ENCODE results near the gene GJD4.

Gene GJD4

DNA sequence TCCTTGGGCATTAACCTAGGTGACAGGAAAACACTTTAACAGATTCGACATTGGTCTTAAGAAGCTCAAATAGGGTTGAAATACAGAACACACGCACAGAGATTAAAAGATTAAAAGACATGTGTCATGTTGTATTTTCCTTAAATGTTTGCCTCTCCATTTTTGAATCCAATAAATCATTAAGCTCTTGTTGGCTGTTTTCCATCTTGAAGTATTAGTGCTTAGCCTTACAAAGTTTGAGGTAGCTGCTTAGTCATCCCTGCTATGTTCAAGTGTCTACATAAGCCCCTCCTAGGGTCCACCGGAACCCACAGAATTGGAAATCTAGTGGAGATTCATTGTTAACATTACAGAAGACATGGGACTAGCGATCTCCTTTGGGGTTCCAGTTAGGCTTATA lies 12.7 kb upstream of the GJD4 start:
- no peak for ATAC-seq

DNA sequence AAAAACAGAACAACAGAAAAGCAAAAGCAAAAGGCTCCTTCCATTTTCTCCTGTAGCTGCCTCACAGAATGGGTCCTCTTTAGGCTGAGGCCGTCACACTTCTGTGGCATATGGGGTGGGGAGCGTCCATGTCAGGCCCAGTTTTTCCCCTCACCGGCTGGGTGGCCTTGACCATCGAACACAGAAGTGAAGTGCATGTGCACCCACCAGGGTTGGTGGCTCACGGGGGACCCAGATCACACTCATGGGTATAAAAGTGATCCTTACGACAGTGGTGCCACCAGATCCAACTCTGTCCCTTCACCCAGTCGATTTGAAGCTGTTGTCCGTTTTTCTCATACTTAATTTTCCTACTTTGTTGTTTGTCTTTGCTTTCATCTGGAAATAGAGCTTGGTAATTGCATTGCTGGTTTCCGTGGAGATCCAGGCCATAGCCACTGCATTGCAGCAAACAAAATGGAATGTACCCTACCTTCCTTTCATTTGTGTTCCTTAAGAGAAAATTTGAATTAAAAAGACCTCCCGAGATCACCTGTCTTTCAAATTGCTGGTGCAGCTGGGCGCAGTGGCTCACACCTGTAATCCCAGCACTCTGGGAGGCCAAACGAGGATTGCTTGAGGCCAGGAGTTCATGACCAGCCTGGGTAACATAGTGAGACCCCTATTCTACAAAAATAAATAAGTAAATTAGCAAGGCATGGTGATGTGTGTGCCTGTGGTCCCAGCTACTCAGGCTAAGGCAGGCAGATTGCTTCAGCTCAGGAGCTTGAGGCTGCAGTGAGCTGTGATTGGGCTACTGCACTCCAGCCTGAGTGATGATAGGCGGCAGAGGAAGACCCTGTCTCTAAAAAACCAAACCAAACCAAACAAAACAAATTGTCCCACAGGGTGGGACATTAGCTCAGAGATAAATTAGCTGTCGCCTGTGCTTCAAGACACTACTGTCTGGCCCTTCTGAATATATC lies 10.7 kb upstream of the GJD4 start:
- H3K4me1 Mint-ChIP-seq: no peaks in the 10 kb centered on the region
- no peak overlapping the region for H3K4me3 Mint-ChIP-seq
- ATAC-seq (no peak), DNase-seq (no peak)
- H3K9me3 Mint-ChIP-seq: peaks cover 16% of the 10 kb centered on the region
- no peaks in the 10 kb centered on the region for H3K36me3 Mint-ChIP-seq (ENCODE audit: low read depth)
- H3K27me3 Mint-ChIP-seq: peaks cover 12% of the 10 kb centered on the region
- no peak overlapping the region for H3K27ac Mint-ChIP-seq

More for the DNA sequence above, 12.7 kb upstream of the GJD4 start:
- H3K4me1 Mint-ChIP-seq: no peaks in the 10 kb centered on the region
- H3K27ac Mint-ChIP-seq: no peak overlapping the region
- H3K4me3 Mint-ChIP-seq: no peak overlapping the region
- peaks cover 9% of the 10 kb centered on the region for H3K27me3 Mint-ChIP-seq
- no peaks in the 10 kb centered on the region for H3K36me3 Mint-ChIP-seq (ENCODE audit: low read depth)
- no peak for DNase-seq
- peaks cover 16% of the 10 kb centered on the region for H3K9me3 Mint-ChIP-seq

DNA sequence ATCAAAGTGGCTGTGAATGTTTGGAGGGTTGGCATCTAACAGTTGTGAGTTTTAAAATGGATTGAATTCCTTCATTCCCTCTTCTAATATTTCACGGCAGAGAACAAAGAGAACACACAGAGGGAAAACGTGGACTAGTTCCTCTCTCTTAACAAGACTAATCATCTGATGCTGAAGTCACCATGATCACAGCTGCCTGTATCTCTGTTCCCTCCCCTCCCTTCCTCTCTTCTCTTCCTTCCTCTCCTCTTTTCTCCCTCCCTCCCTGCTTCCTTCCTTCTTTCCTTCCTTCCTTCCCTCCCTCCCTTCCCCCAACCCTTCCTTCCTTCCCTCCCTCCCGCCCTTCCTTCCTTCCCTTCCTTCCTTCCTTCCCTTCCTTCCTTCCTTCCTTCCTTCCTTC lies 10.0 kb upstream of the GJD4 start:
- DNase-seq (no peak), ATAC-seq (no peak)
- Mint-ChIP-seq H3K4me3 (no peak overlapping the region), H3K27me3 (peaks cover 12% of the 10 kb centered on the region), H3K9me3 (peaks cover 16% of the 10 kb centered on the region), H3K4me1 (no peaks in the 10 kb centered on the region), H3K27ac (no peak overlapping the region), H3K36me3 (ENCODE audit: low read depth) (no peaks in the 10 kb centered on the region)

DNA sequence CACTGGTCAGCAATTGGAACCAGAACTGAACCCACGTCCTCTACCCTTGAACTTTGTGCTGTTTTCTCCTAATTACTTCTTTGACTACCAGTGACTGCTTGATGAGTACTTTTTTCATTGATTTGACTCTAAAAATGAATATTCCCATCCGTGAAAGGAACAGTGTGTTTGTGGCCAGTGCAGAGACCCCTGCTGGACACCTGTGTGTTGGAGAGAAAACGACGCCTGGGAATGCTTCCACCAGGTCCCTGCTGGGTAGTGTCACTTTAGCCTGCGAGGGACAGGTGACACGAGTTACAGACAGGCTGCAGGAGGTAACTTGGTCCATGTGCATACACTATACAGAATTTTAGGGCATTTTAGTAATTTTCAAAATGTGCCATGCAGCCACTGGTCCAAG lies 6.8 kb upstream of the GJD4 start:
- ATAC-seq (no peak), DNase-seq (no peak)
- Mint-ChIP-seq H3K4me1 (no peaks in the 10 kb centered on the region), H3K4me3 (no peak overlapping the region), H3K36me3 (ENCODE audit: low read depth) (no peaks in the 10 kb centered on the region), H3K27ac (no peak overlapping the region), H3K27me3 (peaks cover 17% of the 10 kb centered on the region), H3K9me3 (no peaks in the 10 kb centered on the region)

DNA sequence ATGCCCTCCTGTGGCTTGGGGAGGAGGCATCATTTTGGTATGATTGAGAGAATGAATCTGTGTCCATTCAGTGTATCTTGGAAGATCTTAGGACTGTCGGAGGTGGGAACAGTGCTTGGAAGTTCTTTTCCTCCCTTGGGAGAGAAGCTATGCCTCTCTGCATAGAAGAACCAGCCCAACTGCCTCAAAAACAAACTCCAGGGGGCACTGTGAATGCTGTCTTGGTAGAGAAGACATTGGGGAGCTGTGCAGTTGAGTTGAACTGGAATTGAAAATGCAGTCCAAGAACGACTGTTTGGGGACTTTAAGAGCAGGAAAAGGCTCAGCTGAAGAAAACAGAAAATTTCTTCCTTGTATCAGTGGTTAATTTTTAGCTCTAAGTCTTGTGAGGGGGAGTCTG lies 4.9 kb upstream of the GJD4 start:
- Mint-ChIP-seq H3K4me3 (no peak overlapping the region), H3K4me1 (no peaks in the 10 kb centered on the region), H3K27me3 (peaks cover 28% of the 10 kb centered on the region), H3K9me3 (no peaks in the 10 kb centered on the region), H3K27ac (no peak overlapping the region), H3K36me3 (ENCODE audit: low read depth) (no peaks in the 10 kb centered on the region)
- ATAC-seq: no peak
- no peak for DNase-seq

DNA sequence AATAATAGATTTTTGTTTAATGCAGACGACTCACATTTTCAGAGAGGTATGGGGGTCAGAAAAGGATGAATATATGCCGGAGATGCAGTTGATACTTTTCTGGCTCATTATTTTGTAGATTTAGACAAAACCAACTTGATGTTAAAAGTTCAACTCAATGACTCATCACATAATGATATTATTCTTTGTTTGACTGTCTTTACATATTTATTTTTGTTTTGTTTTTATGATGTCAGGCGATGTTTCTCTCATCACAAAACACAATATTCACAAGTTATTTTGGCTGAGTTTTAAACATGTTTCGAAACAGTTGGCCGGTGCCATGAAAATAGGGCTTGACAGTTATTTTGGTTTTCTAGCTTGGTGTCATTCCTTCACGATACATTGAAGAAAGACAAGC lies 1.3 kb downstream of the GJD4 start:
- H3K36me3 Mint-ChIP-seq (ENCODE audit: low read depth): no peaks in the 10 kb centered on the region
- H3K4me1 Mint-ChIP-seq: peaks cover 5% of the 10 kb centered on the region
- H3K9me3 Mint-ChIP-seq: peaks cover 3% of the 10 kb centered on the region
- H3K27ac Mint-ChIP-seq: no peak overlapping the region
- no peak overlapping the region for H3K4me3 Mint-ChIP-seq
- no peak for ATAC-seq
- H3K27me3 Mint-ChIP-seq: peaks cover 42% of the 10 kb centered on the region
- DNase-seq: no peak

DNA sequence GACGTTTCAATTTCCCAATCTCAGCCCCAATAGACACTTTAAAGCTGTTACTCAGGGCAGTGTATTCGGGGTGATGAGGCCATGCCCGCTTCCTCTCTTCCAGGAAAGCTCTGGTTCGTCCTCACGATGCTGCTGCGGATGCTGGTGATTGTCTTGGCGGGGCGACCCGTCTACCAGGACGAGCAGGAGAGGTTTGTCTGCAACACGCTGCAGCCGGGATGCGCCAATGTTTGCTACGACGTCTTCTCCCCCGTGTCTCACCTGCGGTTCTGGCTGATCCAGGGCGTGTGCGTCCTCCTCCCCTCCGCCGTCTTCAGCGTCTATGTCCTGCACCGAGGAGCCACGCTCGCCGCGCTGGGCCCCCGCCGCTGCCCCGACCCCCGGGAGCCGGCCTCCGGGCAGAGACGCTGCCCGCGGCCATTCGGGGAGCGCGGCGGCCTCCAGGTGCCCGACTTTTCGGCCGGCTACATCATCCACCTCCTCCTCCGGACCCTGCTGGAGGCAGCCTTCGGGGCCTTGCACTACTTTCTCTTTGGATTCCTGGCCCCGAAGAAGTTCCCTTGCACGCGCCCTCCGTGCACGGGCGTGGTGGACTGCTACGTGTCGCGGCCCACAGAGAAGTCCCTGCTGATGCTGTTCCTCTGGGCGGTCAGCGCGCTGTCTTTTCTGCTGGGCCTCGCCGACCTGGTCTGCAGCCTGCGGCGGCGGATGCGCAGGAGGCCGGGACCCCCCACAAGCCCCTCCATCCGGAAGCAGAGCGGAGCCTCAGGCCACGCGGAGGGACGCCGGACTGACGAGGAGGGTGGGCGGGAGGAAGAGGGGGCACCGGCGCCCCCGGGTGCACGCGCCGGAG lies 2.6 kb downstream of the GJD4 start:
- peak overlapping the region; percentile 67 for H3K4me3 Mint-ChIP-seq
- no peaks in the 10 kb centered on the region for H3K36me3 Mint-ChIP-seq (ENCODE audit: low read depth)
- peaks cover 42% of the 10 kb centered on the region for H3K27me3 Mint-ChIP-seq
- peak; percentile 54 for ATAC-seq
- peaks cover 5% of the 10 kb centered on the region for H3K4me1 Mint-ChIP-seq
- peaks cover 3% of the 10 kb centered on the region for H3K9me3 Mint-ChIP-seq
- peak; percentile 1 for DNase-seq
- no peak overlapping the region for H3K27ac Mint-ChIP-seq

DNA sequence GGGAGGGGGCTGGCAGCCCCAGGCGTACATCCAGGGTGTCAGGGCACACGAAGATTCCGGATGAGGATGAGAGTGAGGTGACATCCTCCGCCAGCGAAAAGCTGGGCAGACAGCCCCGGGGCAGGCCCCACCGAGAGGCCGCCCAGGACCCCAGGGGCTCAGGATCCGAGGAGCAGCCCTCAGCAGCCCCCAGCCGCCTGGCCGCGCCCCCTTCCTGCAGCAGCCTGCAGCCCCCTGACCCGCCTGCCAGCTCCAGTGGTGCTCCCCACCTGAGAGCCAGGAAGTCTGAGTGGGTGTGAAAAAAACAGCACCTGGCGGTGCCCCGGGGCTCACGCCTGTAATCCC lies 3.2 kb downstream of the GJD4 start:
- DNase-seq: no peak
- peaks cover 38% of the 10 kb centered on the region for H3K27me3 Mint-ChIP-seq
- no peak overlapping the region for H3K27ac Mint-ChIP-seq
- peaks cover 3% of the 10 kb centered on the region for H3K9me3 Mint-ChIP-seq
- H3K4me3 Mint-ChIP-seq: no peak overlapping the region
- no peaks in the 10 kb centered on the region for H3K36me3 Mint-ChIP-seq (ENCODE audit: low read depth)
- peaks cover 5% of the 10 kb centered on the region for H3K4me1 Mint-ChIP-seq
- ATAC-seq: peak; percentile 24

DNA sequence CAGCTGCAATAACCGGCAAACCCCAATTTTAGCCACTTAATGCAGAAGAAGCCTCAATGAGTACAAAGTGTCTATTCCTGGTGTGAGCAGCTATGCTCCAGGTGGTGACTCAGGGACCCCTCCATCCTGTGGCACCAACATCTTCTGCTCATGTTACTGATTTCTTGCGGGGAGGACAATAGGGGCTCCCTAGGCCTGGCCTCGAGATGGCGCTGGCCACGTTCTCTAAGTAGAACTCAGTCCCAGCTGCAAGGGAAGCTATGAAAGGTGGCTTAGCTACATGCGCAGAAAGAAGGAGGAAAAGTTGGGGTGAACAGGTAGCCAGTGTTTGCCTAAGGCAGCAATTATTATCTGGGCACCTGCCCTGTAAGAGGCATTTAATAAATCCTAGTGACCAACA lies 6.6 kb downstream of the GJD4 start:
- peaks cover 3% of the 10 kb centered on the region for H3K9me3 Mint-ChIP-seq
- H3K27ac Mint-ChIP-seq: no peak overlapping the region
- ATAC-seq (no peak), DNase-seq (no peak)
- H3K4me3 Mint-ChIP-seq: no peak overlapping the region
- H3K36me3 Mint-ChIP-seq (ENCODE audit: low read depth): no peaks in the 10 kb centered on the region
- peaks cover 5% of the 10 kb centered on the region for H3K4me1 Mint-ChIP-seq
- H3K27me3 Mint-ChIP-seq: peaks cover 42% of the 10 kb centered on the region

DNA sequence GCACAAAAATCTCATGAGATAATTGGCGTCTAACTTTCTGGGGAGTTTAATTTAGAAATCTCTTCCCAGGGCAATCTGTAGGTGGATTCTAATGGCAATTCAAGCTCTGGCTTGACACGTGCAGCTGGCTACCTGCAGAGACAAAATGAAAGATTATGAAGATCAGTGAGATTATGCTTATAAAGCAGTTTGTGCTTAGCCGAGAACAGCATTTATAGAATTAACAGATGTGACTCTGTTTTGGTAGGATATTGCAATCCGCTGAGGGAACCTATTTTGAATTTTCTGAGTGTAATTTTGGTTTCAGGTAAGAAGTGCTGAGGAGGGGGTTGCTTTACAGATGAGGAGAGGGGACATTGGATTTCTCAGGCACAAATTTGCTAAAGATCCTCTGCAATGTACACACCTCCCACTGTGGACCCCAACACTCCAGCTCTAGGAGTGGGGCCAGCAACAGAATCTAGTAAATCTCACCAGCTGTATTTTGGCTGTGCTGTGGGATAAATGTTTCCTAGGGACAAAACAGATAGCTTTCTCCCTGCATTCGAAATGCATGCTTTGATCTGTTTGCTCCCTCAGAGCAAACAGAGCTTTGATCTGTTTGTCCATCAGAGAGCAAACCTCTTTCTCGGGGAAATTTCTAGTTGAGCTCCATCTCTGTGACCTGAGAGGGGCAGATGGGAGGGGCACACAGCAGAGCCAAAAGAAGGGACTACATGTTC lies 7.4 kb downstream of the GJD4 start:
- no peak overlapping the region for H3K4me3 Mint-ChIP-seq
- H3K27ac Mint-ChIP-seq: no peak overlapping the region
- peaks cover 2% of the 10 kb centered on the region for H3K4me1 Mint-ChIP-seq
- ATAC-seq (no peak), DNase-seq (no peak)
- H3K9me3 Mint-ChIP-seq: peaks cover 3% of the 10 kb centered on the region
- peaks cover 35% of the 10 kb centered on the region for H3K27me3 Mint-ChIP-seq
- no peaks in the 10 kb centered on the region for H3K36me3 Mint-ChIP-seq (ENCODE audit: low read depth)

DNA sequence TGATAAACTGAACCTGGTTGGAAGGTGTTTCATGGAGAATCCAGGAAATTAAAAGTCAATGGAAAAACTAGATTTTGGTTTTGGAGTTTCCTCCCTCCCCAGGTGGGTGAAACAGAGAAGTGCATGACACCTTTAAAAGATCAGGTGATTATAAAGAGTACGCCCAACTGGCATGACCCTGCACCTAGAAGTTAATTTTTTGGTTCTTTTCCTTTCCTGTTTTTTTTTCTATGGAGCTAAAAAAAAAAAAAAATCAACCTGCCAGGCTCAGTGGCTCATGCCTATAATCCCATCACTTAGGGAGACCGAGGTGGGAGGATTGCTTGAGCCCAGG lies 7.9 kb downstream of the GJD4 start:
- peaks cover 35% of the 10 kb centered on the region for H3K27me3 Mint-ChIP-seq
- no peak for DNase-seq
- H3K4me1 Mint-ChIP-seq: no peaks in the 10 kb centered on the region
- peaks cover 3% of the 10 kb centered on the region for H3K9me3 Mint-ChIP-seq
- ATAC-seq: no peak
- no peaks in the 10 kb centered on the region for H3K36me3 Mint-ChIP-seq (ENCODE audit: low read depth)
- no peak overlapping the region for H3K27ac Mint-ChIP-seq
- H3K4me3 Mint-ChIP-seq: no peak overlapping the region

DNA sequence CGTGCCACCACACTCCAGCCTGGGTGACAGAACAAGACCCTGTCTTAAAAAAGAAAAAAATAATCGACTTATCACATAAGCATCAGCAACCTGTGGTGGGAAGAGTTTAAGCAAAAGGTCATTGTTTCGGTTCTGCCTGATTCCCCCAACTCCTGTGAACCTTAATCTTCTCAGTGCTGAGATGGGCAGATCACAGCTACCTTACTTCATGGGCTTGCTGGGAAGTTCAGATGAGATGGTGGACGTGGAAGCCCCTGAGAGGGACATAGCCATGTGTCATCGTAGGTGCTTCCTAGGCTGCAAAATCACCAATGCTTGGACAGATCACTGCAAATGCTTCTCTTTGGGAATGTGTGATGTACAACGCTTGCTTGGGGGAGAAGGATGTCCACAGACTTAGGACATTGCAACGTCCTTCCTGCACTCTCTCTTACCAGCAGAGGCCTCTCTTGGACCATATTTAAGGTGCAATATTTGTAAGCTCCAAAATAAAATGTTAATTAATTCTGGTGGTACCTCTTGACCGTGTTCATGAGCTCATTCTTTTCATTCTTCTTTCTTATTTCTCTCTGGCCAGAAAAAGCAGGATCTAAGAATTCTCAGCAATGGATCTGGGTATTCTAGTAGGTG lies 8.6 kb downstream of the GJD4 start:
- no peaks in the 10 kb centered on the region for H3K36me3 Mint-ChIP-seq (ENCODE audit: low read depth)
- H3K4me1 Mint-ChIP-seq: no peaks in the 10 kb centered on the region
- DNase-seq: no peak
- peaks cover 3% of the 10 kb centered on the region for H3K9me3 Mint-ChIP-seq
- peaks cover 32% of the 10 kb centered on the region for H3K27me3 Mint-ChIP-seq
- no peak overlapping the region for H3K27ac Mint-ChIP-seq
- no peak for ATAC-seq
- H3K4me3 Mint-ChIP-seq: no peak overlapping the region

DNA sequence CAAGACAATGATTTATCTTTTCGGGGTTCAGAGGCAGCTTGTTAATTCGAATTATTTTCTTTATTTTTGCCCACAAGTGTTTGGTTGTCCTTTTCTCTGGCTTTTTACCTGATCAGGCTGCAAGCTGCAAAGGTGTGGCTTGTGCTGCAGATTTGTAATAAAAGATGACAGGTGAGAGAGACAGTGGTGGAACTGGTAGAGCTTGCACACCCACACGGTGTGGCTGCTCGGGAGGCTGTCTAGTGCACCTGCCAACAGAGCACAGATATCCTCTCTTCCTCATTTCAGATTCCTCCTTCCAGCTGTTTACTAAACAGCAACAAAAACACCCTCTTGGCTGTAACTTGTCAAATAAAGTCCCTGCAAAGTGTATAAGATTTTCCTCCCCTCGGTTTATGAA lies 9.2 kb downstream of the GJD4 start:
- no peaks in the 10 kb centered on the region for H3K4me1 Mint-ChIP-seq
- H3K36me3 Mint-ChIP-seq (ENCODE audit: low read depth): no peaks in the 10 kb centered on the region
- no peak overlapping the region for H3K27ac Mint-ChIP-seq
- no peak overlapping the region for H3K4me3 Mint-ChIP-seq
- ATAC-seq (no peak), DNase-seq (no peak)
- H3K9me3 Mint-ChIP-seq: peaks cover 4% of the 10 kb centered on the region
- peaks cover 27% of the 10 kb centered on the region for H3K27me3 Mint-ChIP-seq

DNA sequence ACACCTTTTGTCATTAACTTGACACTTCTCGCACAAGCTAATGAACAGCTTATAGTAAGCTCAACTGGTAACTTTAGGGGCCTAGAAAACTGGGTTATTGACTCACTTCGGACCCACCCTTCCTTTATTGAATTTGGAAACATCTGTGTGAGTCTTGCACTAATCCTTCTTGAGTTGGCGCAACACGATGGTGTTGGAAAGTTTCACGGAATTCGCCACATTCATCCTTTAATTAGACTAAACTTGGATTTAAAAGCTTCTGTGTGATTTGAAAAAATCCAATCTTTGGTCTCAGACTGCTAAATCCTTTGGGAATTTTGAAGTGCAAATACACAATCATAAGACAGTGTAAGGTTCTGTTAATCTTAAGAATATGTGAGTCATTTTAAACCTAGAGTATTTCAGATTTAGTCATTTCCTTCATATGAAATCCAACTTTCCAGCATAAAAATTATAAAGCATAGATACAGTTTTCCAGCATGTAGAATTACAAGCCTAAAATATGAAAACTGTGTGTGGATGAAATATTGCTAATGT lies 21.9 kb downstream of the GJD4 start:
- H3K36me3 Mint-ChIP-seq (ENCODE audit: low read depth): no peaks in the 10 kb centered on the region
- H3K4me3 Mint-ChIP-seq: no peak overlapping the region

More for the DNA sequence above, 21.9 kb downstream of the GJD4 start:
- Mint-ChIP-seq H3K4me1 (no peaks in the 10 kb centered on the region), H3K27ac (no peak overlapping the region), H3K27me3 (peaks cover 19% of the 10 kb centered on the region), H3K9me3 (no peaks in the 10 kb centered on the region)
- DNase-seq (no peak), ATAC-seq (no peak)

All from activated naive CD8-positive, alpha-beta T cell treated with anti-CD3 and anti-CD28 coated beads, Interleukin-2, amount 50 U/mL, for 24 hours (primary cell).